Measurements from ENCODE around the gene TLDC2.
A peak's percentile ranks its signal among the peaks of the same experiment; 100 is the strongest.
"Not testable (repeated sequence)": the region's sequence is repeated elsewhere in the genome, so short reads cannot be mapped to it uniquely, and the experiment has no call there.

Gene TLDC2

DNA sequence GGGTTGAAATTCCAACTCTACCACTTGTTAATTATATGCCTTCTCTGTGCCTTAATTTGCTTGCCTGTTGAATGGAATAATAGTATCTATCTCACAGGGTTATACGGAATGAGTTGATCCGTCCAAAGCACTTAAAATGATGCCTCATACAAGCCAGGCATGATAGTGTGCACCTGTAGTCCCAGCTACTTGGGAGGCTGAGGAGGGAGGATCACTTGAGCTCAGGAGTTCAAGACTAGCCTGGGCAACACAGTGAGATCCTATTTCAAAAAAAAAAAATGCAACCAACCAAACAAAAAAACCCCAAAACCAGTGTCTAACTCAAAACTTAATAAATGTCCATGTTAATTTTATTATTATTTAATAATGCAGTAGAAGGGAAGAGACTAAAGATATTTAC, 40.3 kb downstream of the TLDC2 start:
- FAIRE-seq, result no peak

DNA sequence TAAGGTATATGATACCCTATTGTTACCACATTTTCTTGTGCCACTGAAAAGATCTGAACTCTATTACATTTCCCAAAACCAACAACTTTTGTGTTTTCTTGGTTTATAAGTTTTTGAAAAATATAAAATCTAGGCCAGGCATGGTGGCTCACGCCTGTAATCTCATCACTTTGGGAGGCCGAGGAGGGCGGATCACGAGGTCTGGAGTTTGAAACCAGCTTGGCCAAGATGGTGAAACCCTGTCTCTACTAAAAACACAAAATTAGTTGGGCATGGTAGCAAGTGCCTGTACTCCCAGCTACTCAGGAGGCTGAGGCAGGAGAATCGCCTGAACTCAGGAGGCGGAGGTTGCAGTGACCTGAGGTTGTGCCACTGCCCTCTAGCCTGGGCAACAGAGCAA, 41.3 kb downstream of the TLDC2 start:
- no peak for FAIRE-seq

DNA sequence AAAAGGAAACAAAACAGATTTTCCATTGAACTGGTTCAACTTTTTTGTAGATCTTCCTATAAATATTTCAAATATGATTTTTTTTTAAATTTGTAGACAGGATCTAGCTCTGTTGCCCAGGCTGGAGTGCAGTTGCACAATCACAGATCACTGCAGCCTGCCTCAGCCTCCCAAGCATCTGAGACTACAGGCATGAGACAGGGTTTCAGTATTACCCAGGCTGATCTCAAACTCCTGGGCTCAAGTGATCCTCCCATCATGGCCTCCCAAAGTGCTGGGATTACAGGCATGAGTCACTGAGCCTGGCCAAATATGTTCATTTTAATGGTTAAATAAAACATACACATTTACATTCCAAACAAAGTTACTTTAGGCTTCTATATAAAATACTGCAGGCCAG, 42.0 kb downstream of the TLDC2 start:
- no peak for FAIRE-seq

DNA sequence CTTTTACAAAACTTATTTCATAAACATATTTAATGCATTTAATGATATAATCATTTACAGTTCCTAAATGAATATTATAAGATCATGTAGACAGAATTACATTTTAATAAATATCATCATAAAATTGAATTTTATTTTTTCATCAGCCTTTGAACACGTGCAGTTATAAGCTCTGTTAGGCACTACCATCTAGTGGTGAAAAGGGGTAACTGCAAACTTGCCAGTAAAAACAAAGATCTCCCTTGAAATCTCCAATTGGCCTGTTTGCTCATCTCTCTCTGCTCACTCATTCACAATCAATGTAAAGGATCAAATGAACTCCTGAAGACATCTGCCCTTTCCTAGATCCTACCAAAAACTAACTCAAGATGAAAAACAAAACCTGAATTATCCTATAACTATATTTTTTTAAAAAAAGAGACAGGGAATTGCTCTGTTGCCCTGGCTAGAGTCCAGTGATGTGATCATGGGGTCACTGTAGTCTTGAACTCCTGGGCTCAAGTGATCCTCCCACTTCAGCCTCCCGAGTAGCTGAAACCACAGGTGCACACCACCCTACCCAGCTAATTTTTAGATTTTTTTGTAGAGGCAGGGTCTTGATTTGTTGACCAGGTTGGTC, 43.9 kb downstream of the TLDC2 start:
- FAIRE-seq, result peak; percentile 91

DNA sequence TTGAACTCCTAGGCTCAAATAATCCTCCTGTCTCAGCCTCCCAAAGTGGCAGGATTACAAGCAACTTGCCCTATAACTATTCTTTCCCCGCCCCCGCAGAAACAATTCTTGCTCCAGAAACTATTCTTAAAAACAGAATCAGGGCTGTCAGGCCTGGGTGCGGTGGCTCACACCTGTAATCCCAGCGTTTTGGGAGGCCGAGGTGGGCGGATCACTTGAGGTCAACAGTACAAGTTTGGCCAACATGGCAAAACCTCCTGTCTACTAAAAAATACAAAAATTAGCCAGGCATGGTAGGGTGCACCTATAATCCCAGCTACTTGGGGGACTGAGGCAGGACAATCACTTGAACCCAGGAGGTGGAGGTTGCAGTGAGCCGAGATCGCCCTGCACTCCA, 44.4 kb downstream of the TLDC2 start:
- FAIRE-seq, result no peak

DNA sequence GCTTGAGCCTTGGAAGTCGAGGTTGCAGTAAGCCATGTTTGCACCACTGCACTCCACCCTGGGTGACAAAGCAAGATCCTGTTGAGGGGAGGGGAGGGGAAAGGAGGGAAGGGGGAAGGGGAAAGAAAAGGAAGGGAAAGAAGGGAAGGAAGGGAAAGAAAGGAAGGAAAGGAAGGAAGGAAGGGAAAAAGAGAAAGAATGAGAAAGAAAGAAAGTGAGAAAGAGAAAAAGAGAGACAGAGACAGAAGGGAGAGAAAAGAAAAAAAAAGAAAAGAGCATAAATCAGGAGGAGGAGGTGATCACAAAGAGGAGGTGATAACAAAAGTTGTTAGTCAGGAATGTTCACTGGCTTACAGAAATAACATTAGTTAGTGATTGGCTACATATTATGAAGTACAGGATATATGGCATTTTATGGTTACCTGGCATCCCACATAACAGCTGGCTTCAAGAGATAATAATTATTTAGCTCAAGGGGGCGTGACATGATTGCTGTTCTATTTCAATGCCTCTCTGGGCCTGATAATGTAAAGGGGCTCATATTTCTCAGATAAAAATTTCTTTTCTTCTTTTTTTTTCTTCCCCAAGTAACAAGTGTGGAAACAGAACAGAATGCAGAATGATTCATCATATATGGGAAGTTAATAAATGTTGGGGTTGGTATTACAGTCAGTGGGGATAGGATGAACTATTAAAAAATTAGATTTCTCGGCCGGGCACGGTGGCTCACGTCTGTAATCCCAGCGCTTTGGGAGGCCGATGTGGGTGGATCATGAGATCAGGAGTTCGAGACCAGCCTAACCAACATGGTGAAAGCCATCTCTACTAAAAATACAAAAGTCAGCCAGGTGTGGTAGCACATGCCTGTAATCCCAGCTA, 48.5 kb downstream of the TLDC2 start:
- FAIRE-seq, result no peak

DNA sequence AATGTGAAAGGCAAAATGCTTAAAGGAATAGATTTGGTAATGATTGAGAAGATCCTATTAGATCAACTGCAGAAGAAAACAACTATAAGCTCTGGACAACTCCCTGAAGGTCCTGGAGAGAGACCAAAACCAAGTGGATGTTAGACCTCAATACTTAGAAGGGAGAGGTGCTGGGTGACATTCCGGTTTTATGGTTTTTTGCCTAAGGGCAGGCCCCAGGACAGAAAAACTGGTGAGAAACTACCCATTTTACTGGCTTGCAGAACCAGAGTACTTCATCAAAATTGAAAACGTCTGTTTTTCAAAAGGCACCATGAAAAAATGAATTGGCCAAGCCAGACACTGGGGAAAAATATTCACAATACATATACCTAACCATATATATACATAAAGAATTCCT, 49.3 kb downstream of the TLDC2 start:
- no peak for FAIRE-seq

DNA sequence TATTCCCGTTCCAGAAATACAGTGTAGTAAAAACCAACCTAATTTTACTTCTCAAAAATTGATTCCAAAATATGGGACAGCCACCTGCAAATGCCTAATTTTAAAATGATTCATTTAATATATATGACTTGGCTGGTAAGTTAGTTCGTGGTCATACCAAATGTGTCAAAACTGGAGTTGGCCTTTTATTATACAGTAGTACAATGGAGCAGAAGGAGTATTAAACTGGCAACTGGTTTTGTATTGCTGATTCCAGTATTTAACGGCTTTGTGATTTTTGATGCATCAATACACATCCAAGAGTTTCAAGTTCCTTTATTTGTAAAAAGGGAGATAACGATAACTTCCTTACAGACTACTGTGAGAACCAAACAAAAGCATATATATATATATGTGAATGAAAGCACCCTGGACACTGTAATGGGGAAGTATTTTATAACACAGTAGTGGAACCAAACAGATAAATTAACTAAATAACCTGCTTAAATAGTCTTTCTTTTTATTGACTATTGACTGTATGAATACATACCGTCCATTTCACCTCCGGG, 50.8 kb downstream of the TLDC2 start:
- no peak for FAIRE-seq

DNA sequence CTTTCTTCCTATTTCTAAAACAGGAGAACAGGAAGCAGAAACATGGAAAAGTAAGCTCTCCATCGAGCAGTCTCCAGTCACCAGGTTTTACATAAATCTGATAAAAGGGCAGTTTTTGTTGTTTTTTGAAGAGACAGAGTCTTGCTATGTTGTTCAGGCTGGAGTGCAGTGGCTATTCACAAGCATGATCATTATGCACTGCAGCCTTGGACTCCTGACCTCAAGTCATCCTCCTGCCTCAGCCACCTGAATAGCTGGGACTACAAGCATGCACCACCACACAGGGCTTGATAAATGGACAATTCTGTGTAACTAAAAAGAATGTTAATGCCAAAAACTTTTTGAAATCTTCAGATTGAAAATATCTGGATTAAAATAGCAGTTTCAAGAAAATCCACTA, 51.8 kb downstream of the TLDC2 start:
- FAIRE-seq, result no peak

DNA sequence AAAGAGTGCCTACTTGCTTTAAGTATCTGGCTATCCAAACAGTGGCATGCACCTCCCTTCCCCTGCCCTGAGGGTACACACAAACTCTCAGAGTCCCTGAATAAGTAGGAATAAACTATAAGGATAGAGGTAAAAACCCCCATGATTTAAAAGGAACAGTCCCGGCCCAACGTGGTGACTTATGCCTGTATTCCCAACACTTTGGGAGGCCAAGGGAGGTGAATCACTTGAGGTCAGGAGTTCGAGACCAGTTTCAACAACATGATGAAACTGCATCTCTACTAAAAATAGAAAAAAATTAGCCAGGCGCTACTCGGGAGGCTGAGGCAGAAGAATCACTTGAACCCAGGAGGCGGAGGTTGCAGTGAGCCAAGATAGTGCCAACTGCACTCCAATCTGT, 53.4 kb downstream of the TLDC2 start:
- FAIRE-seq, result no peak

DNA sequence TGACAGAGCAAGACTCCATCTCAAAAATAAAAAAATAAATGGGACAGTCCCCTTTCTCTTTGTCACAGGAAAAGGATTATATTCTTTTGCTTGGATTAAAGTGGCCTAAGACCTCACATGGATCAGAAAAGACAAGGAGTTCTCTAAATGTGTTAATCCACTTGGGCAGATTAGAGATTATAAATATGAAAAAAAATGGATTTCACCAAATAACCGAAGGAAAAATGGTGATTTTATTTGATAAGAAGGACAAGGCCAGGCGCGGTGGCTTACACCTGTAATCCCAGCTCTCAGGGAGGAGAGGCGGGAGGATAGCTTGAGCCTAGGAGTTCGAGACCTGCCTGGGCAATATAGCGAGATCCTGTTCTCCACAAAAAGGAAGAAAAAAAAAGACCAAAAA, 53.8 kb downstream of the TLDC2 start:
- no peak for FAIRE-seq

DNA sequence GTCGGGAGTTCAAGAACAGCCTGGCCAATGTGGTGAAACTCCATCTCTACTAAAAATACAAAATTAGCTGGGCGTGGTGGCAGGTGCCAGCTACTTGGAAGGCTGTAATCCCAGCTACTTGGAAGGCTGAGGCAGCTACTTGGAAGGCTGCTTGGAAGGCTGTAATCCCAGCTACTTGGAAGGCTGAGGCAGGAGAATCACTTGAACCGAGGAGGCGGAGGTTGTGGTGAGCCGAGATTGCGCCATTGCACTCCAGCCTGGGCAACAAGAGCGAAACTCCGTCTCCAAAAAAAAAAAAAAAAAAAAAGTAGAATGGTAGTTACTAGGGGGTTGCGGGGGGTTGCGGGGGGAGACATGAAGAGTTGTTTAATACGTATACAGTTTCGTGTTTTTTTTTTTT, 56.1 kb downstream of the TLDC2 start:
- FAIRE-seq, result not testable (repeated sequence)

DNA sequence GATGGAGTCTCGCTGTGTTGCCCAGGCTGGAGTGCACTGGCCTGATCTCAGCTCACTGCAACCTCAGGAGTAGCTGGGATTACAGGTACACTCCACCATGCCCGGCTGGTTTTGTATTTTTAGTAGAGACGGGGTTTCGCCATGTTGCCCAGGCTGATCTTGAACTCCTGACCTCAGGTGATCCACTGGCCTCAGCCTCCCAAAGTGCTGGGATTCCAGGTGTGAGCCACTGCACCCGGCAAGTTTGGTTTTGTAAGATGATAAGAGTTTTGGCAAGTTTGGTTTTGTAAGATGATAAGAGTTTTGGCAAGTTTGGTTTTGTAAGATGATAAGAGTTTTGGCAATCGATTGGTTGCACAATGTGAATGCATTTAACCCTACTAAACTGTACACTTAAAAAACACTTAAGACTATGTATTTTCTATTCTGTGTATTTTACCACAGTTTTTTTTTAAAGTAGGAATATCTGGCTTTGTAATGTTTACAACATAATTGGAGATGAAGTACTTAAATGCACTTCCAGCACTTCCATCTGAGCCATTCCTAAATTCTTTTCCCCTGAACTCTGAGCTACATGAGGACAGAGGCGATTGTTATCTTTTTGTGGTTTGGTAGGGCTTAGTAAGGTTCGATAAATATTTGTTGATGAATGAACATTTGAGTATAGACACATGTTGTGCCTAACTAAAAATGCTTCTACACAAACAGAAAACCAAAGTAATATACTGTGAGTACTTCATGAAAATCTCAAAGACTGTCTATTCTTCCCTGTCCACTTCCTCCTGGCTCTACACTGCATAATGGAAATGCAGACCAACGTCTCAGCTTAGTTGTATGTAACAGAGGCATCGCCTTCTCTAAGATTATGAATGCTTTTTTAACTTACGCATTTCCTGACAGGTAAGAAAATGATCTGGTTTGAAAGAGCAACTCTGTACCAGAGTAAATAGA, 56.8 kb downstream of the TLDC2 start:
- FAIRE-seq, result no peak

DNA sequence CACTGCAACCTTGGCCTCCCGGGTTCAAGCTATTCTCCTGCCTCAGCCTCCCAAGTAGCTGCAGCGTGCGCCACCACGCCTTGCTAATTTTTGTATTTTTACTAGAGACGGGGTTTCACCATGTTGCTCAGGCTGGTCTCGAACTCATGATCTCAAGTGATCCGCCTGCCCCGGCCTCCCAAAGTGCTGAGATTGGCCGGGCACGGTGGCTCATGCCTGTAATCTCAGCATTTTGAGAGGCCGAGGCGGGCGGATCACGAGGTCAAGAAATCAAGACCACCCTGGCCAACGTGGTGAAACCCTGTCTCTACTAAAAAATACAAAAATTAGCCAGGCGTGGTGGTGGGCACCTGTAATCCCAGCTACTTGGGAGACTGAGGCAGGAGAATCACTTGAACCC, 57.6 kb downstream of the TLDC2 start:
- not testable (repeated sequence) for FAIRE-seq

DNA sequence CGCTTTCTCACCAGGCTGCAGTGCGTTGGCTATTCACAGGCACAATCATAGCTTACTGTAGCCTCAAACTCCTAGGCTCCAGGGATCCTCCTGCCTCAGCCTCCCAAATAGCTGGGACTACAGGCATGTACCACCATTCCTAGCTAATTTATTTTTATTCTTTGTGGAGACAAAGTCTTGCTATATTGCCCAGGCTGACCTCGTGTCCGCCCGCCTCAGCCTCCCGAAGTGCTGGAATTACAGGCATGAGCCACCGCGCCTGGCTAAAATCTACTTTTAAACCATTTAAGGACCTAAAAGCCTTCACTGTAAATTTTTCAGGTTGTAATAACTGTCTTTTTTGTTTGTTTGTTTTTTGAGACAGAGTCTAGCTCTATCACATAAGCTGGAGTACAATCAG, 60.4 kb downstream of the TLDC2 start:
- no peak for FAIRE-seq

DNA sequence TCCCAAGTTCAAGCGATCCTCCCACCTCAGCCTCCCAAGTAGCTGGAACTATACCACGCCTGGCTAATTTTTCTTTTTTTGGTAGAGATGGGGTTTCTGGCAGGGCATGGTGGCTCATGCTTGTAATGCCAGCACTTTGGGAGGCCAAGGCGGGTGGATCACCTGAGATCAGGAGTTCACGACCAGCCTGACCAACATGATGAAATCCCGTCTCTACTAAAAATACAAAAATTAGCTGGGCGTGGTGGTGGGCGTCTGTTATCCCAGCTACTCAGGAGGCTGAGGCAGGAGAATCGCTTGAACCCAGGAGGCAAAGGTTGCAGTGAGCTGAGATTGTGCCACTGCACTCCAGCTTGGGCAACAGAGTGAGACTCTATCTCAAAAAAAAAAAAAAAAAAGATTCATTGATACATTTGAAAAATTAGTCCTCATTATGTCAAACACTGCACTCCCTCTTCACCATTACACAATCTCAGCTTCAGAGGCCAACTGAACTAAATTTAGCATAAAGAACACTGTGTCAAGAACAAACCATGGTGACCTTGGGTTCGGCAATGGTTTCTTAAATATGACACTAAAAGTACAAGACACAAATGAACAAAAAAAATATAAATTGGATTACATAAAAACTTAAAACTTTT, 60.9 kb downstream of the TLDC2 start:
- FAIRE-seq, result not testable (repeated sequence)

DNA sequence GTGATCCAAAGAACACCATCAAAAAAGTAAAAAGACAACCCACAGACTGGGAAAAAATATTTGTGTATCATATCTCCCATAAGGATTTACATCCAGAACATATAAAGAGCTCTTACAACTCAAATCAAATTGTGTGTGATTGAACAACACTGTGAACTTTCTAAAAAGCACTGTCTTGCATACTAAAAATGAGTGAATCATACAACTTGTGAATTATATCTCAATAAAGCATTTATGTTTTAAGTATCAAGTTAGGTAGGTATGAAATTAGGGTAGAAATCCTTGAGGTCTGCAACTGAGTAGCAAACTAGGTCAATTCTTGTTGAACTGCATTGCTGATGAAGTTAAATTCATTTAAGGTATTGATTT, 61.4 kb downstream of the TLDC2 start:
- FAIRE-seq, result no peak

DNA sequence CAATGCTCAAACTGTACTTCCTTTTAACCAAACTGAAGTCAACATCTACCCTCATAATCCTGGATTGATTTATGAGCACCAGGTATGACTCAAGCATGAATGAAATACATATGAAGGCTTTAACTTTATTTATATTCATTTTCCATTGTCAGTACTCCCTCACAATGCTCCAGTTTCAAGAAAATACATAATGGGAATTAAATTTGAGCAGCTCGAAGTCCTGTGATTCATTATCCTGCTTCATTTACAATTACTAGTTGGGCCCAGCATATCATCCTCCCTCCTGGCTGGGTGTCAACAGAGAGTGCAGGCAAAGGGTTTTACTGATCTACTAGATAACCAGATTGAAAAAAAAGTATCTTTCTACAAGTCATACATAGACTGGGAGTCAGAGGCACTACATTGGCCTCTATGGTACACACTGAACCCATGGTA, 65.5 kb downstream of the TLDC2 start:
- no peak for FAIRE-seq
